B cell (primary cell): Measurements from ENCODE around the gene ZNF749.

ENCODE experiments used
- CTCF ChIP-seq: fragments of 200-600 bp; IDR thresholded peaks from one replicate; pipeline ENCODE4 v1.8.0; 2022; ENCODE audit warnings: antibody characterized with exemption, mild to moderate bottlenecking
- EZH2 ChIP-seq: IDR thresholded peaks from 2 replicates; pipeline ENCODE4 v1.6.1; 2012; ENCODE audit warnings: borderline replicate concordance, low read depth, mild to moderate bottlenecking, moderate library complexity, low read length; ENCODE audit not compliant: insufficient read depth, poor library complexity, severe bottlenecking

DNA sequence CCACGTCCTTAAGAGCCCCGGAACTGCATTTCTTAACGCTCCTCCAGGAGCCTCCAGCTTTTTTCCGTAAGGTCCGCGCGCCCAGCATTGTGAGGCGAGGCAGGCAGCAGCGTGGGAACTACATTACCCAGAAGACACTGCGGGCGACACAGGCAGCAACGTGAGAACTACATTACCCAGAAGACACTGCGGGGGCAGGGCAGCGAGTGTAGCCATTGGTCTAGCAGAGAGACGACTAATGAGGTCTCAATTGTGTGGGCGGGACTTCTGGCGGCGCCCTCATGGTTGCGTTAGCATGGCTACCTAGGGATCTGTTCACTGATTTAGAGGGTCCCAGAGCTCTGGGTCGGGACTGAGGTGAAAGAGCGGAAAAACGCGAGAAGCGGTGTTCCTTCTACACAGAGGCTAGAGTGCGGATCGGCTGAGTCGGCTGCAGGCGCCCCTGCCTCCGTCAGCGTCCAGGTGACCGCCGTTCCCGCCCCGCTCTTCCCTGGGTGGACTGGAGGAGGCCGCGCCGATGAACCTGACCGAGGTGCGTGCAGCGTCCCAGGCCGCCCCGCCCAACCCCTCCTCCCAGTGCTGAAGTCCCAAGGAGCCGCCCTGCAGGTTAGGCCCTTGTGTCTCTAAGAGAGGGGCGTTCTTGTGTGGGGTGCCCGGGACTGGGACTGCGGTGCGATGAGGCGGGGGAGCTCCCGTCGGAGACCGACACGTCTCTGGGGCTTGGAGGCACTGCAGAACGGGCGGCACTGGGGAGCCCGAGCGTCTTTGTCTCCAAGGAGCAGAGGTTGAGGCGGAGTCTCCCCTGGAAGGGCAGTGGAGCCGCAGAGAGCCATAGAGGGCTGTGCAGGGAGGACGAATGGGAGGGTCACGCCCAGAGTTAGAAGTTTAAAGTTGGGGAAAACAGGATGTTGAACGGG is at the start of gene ZNF749:
- TF ChIP-seq EZH2 (no peak), CTCF (no peak)
